Stimulated activated CD8-positive, alpha-beta memory T cell treated with anti-CD3 and anti-CD28 coated beads, Interleukin-4, amount 100 ng/mL, for 4 hours (primary cell): Measurements from ENCODE around the gene PHACTR3.

Experiments used
- DNase-seq, 2 donors: peaks; one replicate each; pipeline ENCODE4 v3.0.0-alpha.2; 2020; ENCODE audit warnings: low read depth in 2 of 2, low spot score in 1 of 2

Gene PHACTR3

DNA sequence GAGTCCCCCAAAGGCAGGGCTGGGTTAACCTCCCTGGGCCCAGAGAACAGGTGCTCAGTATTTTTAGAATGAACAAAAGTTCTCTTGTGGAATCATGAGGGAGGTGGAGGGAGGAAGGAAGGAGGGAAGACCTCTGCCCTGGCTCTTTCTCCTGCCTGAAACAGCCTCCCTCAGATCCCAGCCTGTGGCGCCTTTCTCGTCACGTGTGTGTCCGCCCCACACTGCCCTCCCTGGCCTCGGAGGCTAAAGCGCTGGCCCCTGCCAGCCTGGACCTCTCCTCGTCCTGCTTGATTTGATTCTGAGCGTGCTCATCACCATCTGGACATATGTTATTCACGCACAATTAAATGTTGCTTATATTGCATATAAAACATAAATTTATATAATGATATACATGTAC is 40.9 kb downstream of the PHACTR3 start:
- no peak for DNase-seq

DNA sequence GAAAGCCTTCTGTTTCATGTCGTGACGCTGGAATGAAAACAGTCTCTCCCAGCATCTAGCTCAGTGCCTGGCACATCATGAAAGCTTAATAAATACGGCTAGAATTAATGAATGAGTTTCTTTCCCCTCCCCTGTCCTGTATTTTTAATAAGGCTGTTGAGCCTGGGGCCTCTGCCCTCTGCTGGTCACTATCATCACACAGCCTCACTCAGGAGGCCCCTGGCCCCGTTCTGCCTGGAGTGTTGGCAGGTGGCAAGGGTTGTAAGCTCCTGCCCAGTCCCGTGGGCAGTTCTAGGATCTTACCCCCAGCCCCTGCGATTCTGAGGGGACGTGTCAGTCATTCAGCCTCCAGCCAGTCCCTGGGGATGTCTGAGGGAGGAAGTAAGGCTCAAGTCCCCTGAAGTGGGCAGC is 41.4 kb downstream of the PHACTR3 start:
- DNase-seq, result no peak

GRCh38 chr20:59646487-59646886 is 42.1 kb downstream of the PHACTR3 start:
- no peak for DNase-seq

DNA sequence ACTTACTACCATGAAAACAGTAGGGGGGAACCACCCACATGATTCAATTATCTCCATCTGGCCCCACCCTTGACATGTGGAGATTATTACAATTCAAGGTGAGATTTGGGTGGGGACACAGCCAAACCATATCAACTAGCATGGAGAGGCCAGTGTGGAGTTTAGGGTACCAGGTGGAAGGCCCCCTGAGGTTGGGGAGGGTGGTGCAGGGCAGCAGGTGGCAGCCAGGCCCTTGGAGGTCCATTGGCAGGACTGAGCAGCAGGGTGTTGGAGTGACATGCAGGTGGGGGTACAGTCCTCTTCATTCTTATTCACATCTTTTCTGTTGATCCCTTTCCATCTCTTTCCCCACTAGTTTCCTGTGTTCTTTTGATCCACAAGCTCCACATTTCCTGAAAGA is 42.9 kb downstream of the PHACTR3 start:
- DNase-seq, result no peak

- no peak for DNase-seq
Measured at GRCh38 chr20:59648466-59649070, 44.2 kb downstream of the PHACTR3 start.

GRCh38 chr20:59650418-59650817 is 46.1 kb downstream of the PHACTR3 start:
- DNase-seq, result no peak

DNA sequence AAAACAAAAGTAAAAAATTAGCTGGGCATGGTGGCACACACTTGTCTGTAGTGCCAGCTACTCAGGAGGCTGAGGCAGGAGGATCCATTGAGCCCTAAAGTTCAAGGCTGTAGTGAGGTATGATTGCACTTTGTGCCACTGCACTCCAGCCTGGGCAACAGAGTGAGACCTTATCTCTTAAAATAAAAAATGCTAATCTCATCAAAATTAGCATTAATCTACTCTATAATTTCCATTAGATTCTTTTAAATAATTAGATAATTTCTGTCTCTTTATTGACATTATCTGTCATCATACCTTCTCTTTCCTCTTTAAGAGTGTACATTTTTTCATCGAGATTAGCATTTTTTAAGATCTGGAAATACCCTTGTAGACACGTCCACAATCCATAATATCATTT is 48.0 kb downstream of the PHACTR3 start:
- no peak for DNase-seq

DNA sequence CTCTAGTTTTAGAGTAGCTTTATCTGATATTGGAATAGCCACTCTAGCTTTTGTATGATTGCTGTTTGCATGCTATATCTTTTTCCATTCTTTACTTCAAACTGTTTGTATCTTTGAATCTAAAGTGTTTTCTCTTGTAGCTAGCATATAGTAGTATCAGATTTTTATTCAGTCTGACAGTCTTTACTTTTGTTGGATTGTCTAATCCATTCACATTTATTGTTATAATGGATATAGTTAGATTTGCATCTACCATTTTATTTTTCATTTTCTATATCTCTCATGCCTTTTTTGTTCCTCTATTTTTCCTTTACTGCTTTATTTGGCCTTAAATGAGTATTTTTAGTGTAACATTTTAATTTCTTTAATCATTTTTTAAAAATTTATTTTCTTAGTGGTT is 52.1 kb downstream of the PHACTR3 start:
- no peak for DNase-seq

- no peak for DNase-seq
Measured at GRCh38 chr20:59657459-59658046, 53.2 kb downstream of the PHACTR3 start.

- no peak for DNase-seq
Measured at GRCh38 chr20:59660471-59660870, 56.1 kb downstream of the PHACTR3 start.

DNA sequence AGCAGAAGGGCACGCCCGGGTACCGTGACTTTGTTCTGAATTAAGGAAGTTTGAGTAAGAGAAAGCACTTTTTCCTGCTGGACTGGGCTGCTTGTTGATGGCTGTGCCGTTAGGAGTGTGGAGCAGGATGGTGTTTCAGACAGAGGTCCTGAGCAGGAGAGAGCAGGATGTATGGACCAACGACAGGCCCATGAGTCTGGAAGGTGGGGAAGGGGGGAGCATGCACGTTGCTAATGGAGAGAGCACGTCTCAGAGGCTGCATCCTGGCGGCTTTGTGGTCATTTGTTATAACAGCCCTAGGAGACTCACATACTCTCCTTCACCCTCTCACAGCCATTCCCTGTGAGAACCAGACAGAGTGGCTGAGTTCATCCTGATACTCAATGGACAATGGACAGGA is 56.8 kb downstream of the PHACTR3 start:
- no peak for DNase-seq

DNA sequence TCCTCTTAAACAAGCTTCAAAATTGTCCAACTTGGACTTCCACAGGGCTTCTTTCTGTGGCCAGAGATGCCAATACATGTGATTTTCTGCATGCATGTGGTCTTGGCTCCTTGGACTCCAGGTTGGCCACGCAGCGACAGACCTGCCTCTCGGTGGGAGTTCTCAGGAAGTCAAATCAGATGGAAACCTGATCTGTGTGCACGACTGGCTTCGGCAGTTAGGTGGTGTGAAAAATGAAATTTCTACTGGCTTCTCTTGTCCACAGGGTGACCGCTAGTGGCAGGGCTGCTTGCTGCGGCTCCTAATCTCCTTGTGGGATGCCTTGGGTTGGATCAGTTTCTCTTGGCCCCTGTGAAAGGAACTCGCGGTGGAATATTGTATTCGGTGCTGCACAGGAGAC is 57.3 kb downstream of the PHACTR3 start:
- no peak for DNase-seq

DNA sequence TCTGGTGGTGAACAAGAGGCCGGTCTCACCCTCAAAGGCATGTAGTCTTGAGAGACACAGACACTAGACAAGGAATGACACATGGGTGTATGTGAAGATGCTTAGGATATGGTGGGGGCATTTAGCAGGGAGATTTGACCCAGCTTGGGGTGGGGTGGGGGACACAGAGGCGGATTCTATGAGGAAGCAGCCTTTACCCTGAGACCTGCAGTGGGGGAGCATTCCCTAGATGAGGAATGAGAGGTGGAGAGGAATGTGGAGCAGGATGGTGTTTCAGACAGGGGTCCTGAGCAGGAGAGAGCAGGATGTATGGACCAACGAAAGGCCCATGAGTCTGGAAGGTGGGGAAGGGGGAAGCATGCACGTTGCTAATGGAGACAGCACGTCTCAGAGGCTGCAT is 57.8 kb downstream of the PHACTR3 start:
- DNase-seq, result no peak

DNA sequence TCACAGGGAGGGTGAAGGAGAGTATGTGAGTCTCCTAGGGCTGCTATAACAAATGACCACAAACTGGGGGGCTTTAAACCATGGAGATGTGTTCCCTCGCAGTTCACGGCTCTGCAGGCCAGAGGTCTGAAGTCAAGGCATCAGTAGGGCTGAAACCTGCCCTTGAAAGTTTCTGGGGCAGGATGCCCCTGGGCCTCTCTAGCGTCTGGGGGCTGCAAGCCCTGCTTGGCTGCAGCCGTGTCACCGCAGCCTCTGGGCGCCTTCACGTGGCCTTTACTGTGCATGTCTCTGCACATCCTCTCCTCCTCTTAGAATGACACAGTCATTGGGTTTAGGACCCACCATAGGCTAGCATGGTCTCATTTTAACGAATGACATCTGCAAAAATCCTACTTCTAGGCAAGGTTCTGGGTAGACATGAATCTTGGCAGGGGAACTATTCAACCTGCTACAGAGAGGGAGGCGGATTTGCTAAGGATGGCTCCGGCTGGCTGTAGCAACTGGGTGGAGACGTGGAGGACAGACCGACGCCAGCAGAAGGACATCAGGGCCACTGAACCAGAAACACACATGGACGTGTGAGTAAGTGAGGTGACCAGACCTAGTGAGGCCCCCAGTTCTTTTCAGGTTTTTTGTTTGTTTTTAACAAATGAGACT is 58.6 kb downstream of the PHACTR3 start:
- no peak for DNase-seq

GRCh38 chr20:59663513-59664060 is 59.2 kb downstream of the PHACTR3 start:
- no peak for DNase-seq

GRCh38 chr20:59664421-59664941 is 60.1 kb downstream of the PHACTR3 start:
- DNase-seq, result no peak

GRCh38 chr20:59665656-59666555 is 61.6 kb downstream of the PHACTR3 start:
- DNase-seq, result no peak

DNA sequence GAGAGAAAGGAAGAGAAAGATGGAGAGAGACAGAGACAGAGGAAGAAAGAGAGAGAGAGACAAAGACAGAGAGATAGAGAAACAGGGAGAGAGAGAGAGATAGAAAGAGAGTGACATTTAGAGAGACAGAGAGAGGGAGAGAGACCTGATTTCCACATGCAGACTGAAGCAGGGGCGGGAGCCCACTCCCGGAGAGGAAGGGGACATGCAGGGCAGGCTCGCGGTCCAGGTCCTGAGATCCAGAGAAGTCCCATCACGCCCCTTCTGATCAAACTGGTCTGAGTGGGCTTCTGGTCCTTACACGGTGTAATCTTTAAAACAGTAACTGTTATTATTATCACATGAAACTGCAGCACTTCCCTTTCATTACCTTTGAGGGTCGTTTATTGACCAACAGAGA is 62.2 kb downstream of the PHACTR3 start:
- no peak for DNase-seq

DNA sequence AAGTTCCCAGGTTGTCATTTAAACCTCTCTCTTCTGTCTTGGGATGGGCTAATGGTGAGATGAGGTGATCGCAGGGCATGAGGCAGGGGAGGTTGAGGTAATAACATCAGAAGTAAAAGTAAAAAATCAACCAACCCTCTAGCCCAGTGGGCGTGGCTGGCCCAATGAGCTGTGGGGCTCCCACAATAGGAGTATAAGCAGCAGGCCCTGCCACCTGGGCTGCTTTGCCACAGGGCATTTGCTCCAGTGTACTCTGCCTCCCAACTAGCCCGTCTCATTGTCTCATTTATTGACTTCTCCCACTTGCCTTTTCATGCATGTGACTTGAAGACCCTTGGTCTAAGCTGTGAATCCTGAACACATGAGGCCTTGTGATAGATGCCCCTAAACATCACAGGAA is 62.8 kb downstream of the PHACTR3 start:
- no peak for DNase-seq

DNA sequence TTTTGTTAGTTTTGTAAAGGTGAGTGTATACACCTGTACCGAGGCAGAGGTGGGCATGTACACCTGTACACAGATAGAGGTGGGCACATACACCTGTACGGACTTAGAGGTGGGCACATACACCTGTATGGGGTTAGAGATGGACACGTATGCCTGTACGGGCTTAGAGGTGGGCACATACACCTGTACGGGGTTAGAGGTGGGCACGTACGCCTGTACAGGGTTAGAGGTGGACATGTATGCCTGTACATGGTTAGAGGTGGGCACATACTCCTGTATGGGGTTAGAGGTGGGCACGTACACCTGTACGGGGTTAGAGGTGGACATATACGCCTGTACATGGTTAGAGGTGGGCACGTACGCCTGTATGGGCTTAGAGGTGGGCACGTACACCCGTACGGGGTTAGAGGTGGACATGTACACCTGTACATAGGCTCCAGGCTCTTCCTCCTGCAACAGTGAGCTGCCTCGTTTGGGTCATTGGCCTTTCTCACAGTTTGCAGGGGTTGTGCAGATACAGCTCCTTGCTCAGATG is 63.7 kb downstream of the PHACTR3 start:
- DNase-seq, result no peak
